ENCODE measurements around the gene ITGB3.

DNA sequence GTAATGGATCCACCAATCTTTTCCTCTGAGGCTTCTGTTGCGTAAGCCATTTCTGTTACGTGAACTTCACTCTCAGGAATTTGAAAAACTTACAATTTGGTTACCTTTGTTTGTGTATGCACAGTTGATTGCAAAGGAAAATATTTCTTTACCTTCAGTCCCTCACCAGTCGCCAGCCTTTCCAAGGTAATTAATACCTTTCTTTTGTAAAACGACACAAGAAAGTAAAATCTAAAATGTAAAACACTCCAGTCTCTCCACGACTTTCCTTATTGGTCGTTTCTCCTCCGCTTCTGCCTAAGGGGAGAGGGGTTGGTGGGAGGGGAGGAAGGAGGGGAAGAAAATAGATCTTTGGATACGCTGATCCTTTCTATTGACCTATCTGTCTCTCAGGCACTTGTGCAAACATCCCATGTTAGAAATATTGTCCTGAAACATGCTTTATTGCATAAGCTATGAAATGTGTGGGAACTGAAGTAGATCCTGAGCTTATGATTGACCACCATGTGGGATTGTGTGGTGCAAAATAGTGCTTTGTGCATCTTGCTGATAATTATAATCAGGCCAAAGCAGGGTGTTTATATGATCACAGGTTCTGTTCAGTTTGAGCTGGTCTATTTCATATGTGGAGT is 37.7 kb downstream of the ITGB3 start:
- TF ChIP-seq, protein P1, sequence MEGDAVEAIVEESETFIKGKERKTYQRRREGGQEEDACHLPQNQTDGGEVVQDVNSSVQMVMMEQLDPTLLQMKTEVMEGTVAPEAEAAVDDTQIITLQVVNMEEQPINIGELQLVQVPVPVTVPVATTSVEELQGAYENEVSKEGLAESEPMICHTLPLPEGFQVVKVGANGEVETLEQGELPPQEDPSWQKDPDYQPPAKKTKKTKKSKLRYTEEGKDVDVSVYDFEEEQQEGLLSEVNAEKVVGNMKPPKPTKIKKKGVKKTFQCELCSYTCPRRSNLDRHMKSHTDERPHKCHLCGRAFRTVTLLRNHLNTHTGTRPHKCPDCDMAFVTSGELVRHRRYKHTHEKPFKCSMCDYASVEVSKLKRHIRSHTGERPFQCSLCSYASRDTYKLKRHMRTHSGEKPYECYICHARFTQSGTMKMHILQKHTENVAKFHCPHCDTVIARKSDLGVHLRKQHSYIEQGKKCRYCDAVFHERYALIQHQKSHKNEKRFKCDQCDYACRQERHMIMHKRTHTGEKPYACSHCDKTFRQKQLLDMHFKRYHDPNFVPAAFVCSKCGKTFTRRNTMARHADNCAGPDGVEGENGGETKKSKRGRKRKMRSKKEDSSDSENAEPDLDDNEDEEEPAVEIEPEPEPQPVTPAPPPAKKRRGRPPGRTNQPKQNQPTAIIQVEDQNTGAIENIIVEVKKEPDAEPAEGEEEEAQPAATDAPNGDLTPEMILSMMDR (IDR thresholded peaks at IDR 0.05): no peak
- no peak for TF ChIP-seq POLR2A (IDR thresholded peaks at IDR 0.05)

All from thyroid gland (tissue), 4 donors.